HepG2 (cell line): ENCODE results near the gene AHSP. TPM values are rescaled to one million over a fixed set of nuclear protein-coding genes. Genes with fewer than 3 reads are reported as not detected.
A peak's percentile ranks its signal among the peaks of the same experiment; 100 is the strongest.

ENCODE experiments used
- ARID2 ChIP-seq: sonication (generic); formaldehyde crosslinking; IDR thresholded peaks from 2 replicates; pipeline ENCODE4 v1.8.1; 2022; ENCODE audit warnings: mild to moderate bottlenecking, missing genetic modification reagents, borderline replicate concordance
- NKX3-1 ChIP-seq: sonication (generic); formaldehyde crosslinking; IDR thresholded peaks from 2 replicates; pipeline ENCODE4 v1.5.0; 2020; ENCODE audit warnings: missing genetic modification reagents
- PHB2 ChIP-seq: fragments of 450-650 bp; IDR thresholded peaks from 2 replicates; pipeline ENCODE4 v1.6.1; 2018; ENCODE audit not compliant: partially characterized antibody
- SNAI1 ChIP-seq: sonication (generic); formaldehyde crosslinking; IDR thresholded peaks from 2 replicates; pipeline ENCODE4 v1.5.0; 2020; ENCODE audit warnings: mild to moderate bottlenecking, missing genetic modification reagents, borderline replicate concordance
- ZBTB3 ChIP-seq: sonication (generic); formaldehyde crosslinking; IDR thresholded peaks from 2 replicates; pipeline ENCODE4 v1.4.0; 2020; ENCODE audit warnings: low read depth, mild to moderate bottlenecking, moderate library complexity, missing genetic modification reagents, borderline replicate concordance
- ZNF251 ChIP-seq: sonication (generic); formaldehyde crosslinking; IDR thresholded peaks from 2 replicates; pipeline ENCODE4 v1.9.0; 2021; ENCODE audit warnings: mild to moderate bottlenecking, missing genetic modification reagents
- ZNF282 ChIP-seq: fragments of 450-650 bp; IDR thresholded peaks from 2 replicates; pipeline ENCODE4 v1.6.1; 2018; ENCODE audit not compliant: partially characterized antibody
- ZNF7 ChIP-seq: IDR thresholded peaks from 2 replicates; pipeline ENCODE4 v1.6.1; 2016; ENCODE audit warnings: missing biosample characterization, missing genetic modification reagents
- polyA plus RNA-seq, 8 experiments: library from polyadenylated mRNA; depleted of rRNA in 3 of 8; stranded (reverse) in 7 of 8; unstranded in 1 of 8; fragments of >200 nt; fragmentation: Illumina TruSeq in 4 of 8; extraction: Trizol in 4 of 8; gene quantifications; 2 replicates each; pipeline versions ENCODE4 v1.2.1 to v1.2.3, GENCODE V29; 2011 to 2016; ENCODE audit warnings: low read depth in 4 of 8, missing spikeins in 1 of 8, mixed read lengths in 1 of 8; ENCODE audit not compliant: insufficient read depth in 1 of 8
- total RNA-seq, 5 experiments: library from RNA; depleted of rRNA; stranded (reverse); fragments of >200 nt; fragmentation: Illumina TruSeq; extraction: Trizol; gene quantifications; 2 replicates each; pipeline ENCODE4 v1.2.3, GENCODE V29; 2016; ENCODE audit warnings: low read depth in 1 of 5
- TF ChIP-seq, protein P1 (sequence below), 2 experiments: sonication (generic) in 1 of 2; formaldehyde crosslinking in 1 of 2; IDR thresholded peaks; 2 replicates each; pipeline versions ENCODE4 v1.6.1 to v1.9.0; 2014 to 2022; ENCODE audit warnings: antibody characterized with exemption in 1 of 2, borderline replicate concordance in 1 of 2, inconsistent platforms in 1 of 2, low read depth in 1 of 2, missing genetic modification reagents in 1 of 2
- TF ChIP-seq, protein P2 (sequence below): sonication (generic); formaldehyde crosslinking; IDR thresholded peaks from 2 replicates; pipeline ENCODE4 v1.4.0; 2020; ENCODE audit warnings: missing genetic modification reagents
- TF ChIP-seq, protein P3 (sequence below): sonication (generic); formaldehyde crosslinking; IDR thresholded peaks from 2 replicates; pipeline ENCODE4 v1.9.0; 2022; ENCODE audit warnings: missing genetic modification reagents, mild to moderate bottlenecking, borderline replicate concordance
- TF ChIP-seq, protein P4 (sequence below): sonication (generic); formaldehyde crosslinking; IDR thresholded peaks from 2 replicates; pipeline ENCODE4 v1.5.0; 2020; ENCODE audit warnings: mild to moderate bottlenecking, missing genetic modification reagents, moderate library complexity

The AHSP gene
- total and polyA plus RNA-seq, 2 of the 13 experiments (the other 11 are each of a cell fraction or from before 2014, with no cell fraction given): not detected

DNA sequence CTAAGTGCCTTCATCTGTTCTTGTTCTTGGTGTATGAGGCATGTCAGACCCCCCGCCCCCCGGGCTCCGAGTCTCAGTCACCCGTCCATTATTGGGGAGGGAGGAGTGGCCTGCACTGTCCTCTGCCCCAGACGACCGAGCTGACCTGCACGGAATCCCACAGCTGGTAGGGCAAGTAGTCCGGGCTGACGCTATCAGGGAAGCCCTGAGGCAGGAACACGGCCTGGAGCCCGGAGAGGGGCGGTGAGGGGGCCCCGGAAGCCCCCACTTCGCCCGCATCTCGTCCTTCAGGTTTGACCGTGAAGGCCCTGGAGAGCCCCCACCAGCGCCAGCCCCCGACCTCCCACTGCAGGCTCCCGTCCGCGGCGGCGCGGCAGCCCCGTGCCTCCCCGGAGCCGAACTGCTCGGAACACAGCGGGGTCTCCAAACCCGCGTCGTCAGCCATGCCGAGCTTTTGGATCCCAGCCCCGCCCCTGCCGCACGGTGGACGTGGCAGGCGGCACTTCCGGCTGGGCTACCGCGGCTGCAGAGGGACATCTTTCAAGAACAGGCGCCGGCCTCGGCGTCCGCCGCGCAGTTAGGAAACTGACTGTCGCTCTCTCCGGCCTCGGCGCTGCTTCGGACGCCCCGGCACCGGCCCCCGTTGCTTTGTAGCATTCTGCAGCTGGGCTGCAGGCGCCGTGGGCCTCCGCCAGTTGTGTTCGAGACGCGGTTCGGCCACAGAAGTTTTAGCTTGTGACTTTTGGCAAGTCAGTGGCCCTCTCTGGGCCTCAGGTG is 19.6 kb upstream of the AHSP start, which contains the start of gene RUSF1 (continued):
- TF ChIP-seq, protein P1, sequence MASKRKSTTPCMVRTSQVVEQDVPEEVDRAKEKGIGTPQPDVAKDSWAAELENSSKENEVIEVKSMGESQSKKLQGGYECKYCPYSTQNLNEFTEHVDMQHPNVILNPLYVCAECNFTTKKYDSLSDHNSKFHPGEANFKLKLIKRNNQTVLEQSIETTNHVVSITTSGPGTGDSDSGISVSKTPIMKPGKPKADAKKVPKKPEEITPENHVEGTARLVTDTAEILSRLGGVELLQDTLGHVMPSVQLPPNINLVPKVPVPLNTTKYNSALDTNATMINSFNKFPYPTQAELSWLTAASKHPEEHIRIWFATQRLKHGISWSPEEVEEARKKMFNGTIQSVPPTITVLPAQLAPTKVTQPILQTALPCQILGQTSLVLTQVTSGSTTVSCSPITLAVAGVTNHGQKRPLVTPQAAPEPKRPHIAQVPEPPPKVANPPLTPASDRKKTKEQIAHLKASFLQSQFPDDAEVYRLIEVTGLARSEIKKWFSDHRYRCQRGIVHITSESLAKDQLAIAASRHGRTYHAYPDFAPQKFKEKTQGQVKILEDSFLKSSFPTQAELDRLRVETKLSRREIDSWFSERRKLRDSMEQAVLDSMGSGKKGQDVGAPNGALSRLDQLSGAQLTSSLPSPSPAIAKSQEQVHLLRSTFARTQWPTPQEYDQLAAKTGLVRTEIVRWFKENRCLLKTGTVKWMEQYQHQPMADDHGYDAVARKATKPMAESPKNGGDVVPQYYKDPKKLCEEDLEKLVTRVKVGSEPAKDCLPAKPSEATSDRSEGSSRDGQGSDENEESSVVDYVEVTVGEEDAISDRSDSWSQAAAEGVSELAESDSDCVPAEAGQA (IDR thresholded peaks at IDR 0.05; ENCODE audit: low read depth): peak; percentile 88
- TF ChIP-seq, protein P1 (CRISPR knock-in tag; IDR thresholded peaks at IDR 0.05; ENCODE audit: borderline replicate concordance): no peak
- TF ChIP-seq ZNF7 (CRISPR knock-in tag): no peak
- TF ChIP-seq ZBTB3 (CRISPR knock-in tag): peak; percentile 71; the same call in 1 of the 2 replicates
- TF ChIP-seq, protein P2, sequence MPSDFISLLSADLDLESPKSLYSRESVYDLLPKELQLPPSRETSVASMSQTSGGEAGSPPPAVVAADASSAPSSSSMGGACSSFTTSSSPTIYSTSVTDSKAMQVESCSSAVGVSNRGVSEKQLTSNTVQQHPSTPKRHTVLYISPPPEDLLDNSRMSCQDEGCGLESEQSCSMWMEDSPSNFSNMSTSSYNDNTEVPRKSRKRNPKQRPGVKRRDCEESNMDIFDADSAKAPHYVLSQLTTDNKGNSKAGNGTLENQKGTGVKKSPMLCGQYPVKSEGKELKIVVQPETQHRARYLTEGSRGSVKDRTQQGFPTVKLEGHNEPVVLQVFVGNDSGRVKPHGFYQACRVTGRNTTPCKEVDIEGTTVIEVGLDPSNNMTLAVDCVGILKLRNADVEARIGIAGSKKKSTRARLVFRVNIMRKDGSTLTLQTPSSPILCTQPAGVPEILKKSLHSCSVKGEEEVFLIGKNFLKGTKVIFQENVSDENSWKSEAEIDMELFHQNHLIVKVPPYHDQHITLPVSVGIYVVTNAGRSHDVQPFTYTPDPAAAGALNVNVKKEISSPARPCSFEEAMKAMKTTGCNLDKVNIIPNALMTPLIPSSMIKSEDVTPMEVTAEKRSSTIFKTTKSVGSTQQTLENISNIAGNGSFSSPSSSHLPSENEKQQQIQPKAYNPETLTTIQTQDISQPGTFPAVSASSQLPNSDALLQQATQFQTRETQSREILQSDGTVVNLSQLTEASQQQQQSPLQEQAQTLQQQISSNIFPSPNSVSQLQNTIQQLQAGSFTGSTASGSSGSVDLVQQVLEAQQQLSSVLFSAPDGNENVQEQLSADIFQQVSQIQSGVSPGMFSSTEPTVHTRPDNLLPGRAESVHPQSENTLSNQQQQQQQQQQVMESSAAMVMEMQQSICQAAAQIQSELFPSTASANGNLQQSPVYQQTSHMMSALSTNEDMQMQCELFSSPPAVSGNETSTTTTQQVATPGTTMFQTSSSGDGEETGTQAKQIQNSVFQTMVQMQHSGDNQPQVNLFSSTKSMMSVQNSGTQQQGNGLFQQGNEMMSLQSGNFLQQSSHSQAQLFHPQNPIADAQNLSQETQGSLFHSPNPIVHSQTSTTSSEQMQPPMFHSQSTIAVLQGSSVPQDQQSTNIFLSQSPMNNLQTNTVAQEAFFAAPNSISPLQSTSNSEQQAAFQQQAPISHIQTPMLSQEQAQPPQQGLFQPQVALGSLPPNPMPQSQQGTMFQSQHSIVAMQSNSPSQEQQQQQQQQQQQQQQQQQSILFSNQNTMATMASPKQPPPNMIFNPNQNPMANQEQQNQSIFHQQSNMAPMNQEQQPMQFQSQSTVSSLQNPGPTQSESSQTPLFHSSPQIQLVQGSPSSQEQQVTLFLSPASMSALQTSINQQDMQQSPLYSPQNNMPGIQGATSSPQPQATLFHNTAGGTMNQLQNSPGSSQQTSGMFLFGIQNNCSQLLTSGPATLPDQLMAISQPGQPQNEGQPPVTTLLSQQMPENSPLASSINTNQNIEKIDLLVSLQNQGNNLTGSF (CRISPR knock-in tag): peak; percentile 70; the same call in 1 of the 2 replicates
- 0 out of 2 replicates have a peak, but pooled peaks have one; percentile 28 for TF ChIP-seq ZNF251 (CRISPR knock-in tag)
- 0 out of 2 replicates have a peak, but pooled peaks have one; percentile 87 for TF ChIP-seq SNAI1 (CRISPR knock-in tag)
- TF ChIP-seq, protein P3, sequence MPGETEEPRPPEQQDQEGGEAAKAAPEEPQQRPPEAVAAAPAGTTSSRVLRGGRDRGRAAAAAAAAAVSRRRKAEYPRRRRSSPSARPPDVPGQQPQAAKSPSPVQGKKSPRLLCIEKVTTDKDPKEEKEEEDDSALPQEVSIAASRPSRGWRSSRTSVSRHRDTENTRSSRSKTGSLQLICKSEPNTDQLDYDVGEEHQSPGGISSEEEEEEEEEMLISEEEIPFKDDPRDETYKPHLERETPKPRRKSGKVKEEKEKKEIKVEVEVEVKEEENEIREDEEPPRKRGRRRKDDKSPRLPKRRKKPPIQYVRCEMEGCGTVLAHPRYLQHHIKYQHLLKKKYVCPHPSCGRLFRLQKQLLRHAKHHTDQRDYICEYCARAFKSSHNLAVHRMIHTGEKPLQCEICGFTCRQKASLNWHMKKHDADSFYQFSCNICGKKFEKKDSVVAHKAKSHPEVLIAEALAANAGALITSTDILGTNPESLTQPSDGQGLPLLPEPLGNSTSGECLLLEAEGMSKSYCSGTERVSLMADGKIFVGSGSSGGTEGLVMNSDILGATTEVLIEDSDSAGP (CRISPR knock-in tag): peak; percentile 93
- 0 out of 2 replicates have a peak, but pooled peaks have one; percentile 52 for TF ChIP-seq NKX3-1
- no peak for TF ChIP-seq ZNF282
- TF ChIP-seq PHB2: no peak
- peak; percentile 84; the same call in 1 of the 2 replicates for TF ChIP-seq ARID2 (CRISPR knock-in tag)
- TF ChIP-seq, protein P4, sequence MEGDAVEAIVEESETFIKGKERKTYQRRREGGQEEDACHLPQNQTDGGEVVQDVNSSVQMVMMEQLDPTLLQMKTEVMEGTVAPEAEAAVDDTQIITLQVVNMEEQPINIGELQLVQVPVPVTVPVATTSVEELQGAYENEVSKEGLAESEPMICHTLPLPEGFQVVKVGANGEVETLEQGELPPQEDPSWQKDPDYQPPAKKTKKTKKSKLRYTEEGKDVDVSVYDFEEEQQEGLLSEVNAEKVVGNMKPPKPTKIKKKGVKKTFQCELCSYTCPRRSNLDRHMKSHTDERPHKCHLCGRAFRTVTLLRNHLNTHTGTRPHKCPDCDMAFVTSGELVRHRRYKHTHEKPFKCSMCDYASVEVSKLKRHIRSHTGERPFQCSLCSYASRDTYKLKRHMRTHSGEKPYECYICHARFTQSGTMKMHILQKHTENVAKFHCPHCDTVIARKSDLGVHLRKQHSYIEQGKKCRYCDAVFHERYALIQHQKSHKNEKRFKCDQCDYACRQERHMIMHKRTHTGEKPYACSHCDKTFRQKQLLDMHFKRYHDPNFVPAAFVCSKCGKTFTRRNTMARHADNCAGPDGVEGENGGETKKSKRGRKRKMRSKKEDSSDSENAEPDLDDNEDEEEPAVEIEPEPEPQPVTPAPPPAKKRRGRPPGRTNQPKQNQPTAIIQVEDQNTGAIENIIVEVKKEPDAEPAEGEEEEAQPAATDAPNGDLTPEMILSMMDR (CRISPR knock-in tag): peak; percentile 37; the same call in 1 of the 2 replicates
